Duodenal mucosa (tissue), 2 donors: ENCODE data around the gene LRRN4.

ENCODE experiments used
- H3K27ac ChIP-seq: one replicate; pipeline ENCODE4 v1.7.0; 2013; ENCODE audit warnings: low read depth, low read length
- H3K27me3 ChIP-seq, 2 donors: one replicate each; pipeline ENCODE4 v1.7.0; 2013; ENCODE audit warnings: low read length in 2 of 2, control low read depth in 1 of 2; ENCODE audit not compliant: insufficient read depth in 2 of 2, control insufficient read depth in 1 of 2
- H3K36me3 ChIP-seq, 2 donors: one replicate each; pipeline ENCODE4 v1.7.0; 2013; ENCODE audit warnings: low read length in 2 of 2, control low read depth in 1 of 2; ENCODE audit not compliant: insufficient read depth in 2 of 2, control insufficient read depth in 1 of 2
- H3K4me1 ChIP-seq, 2 donors: one replicate each; pipeline ENCODE4 v1.7.0; 2013; ENCODE audit warnings: low read length in 2 of 2, control low read depth in 1 of 2; ENCODE audit not compliant: insufficient read depth in 2 of 2, control insufficient read depth in 1 of 2
- H3K4me3 ChIP-seq, 2 donors: one replicate each; pipeline ENCODE4 v1.7.0; 2013; ENCODE audit warnings: low read length in 2 of 2, low read depth in 1 of 2
- H3K9ac ChIP-seq, 2 donors: one replicate each; pipeline ENCODE4 v1.7.0; 2013; ENCODE audit warnings: low read length in 2 of 2, low read depth in 1 of 2
- H3K9me3 ChIP-seq, 2 donors: one replicate each; pipeline ENCODE4 v1.7.0; 2013; ENCODE audit warnings: low read length in 2 of 2, control low read depth in 1 of 2; ENCODE audit not compliant: control insufficient read depth in 1 of 2

LRRN4 gene

GRCh38 chr20:6053776-6054688 is at the start of gene LRRN4:
LRRN4 (minus strand) TSS chr20:6054060; CDS start chr20:6052799, 1,261 bp downstream.
- no peaks in the 10 kb centered on the region for H3K36me3 ChIP-seq
- H3K9ac ChIP-seq, result no peak within 1 kb of the TSS
- H3K27ac ChIP-seq, result no peak within 1 kb of the TSS
- peaks cover 12 to 24% of the 10 kb centered on the region in 2 donors for H3K4me1 ChIP-seq
- H3K27me3 ChIP-seq, result peaks cover 18% of the 10 kb centered on the region in 2 donors
- no peaks in the 10 kb centered on the region for H3K9me3 ChIP-seq
- peak within 1 kb of the TSS in 1 of 2 donors; percentile 4 for H3K4me3 ChIP-seq

GRCh38 chr20:6103301-6103700 is 49.4 kb upstream of the LRRN4 start:
- no peaks in the 10 kb centered on the region for H3K27me3 ChIP-seq
- H3K36me3 ChIP-seq, result peaks cover 0 to 16% of the 10 kb centered on the region in 2 donors
- no peak overlapping the region for H3K4me3 ChIP-seq
- peaks cover 3 to 22% of the 10 kb centered on the region in 2 donors for H3K4me1 ChIP-seq
- H3K27ac ChIP-seq, result no peak overlapping the region
- no peak overlapping the region for H3K9ac ChIP-seq
- no peaks in the 10 kb centered on the region for H3K9me3 ChIP-seq

- H3K4me3 ChIP-seq, result no peak overlapping the region
- H3K9me3 ChIP-seq, result no peaks in the 10 kb centered on the region
- peaks cover 3 to 24% of the 10 kb centered on the region in 2 donors for H3K4me1 ChIP-seq
- H3K27ac ChIP-seq, result no peak overlapping the region
- H3K9ac ChIP-seq, result no peak overlapping the region
- H3K27me3 ChIP-seq, result no peaks in the 10 kb centered on the region
- H3K36me3 ChIP-seq, result peaks cover 0 to 7% of the 10 kb centered on the region in 2 donors
Observed at GRCh38 chr20:6101346-6101745, 47.5 kb upstream of the LRRN4 start.

GRCh38 chr20:6100246-6100645 is 46.4 kb upstream of the LRRN4 start:
- H3K4me3 ChIP-seq, result no peak overlapping the region
- no peaks in the 10 kb centered on the region for H3K9me3 ChIP-seq
- peaks cover 0 to 2% of the 10 kb centered on the region in 2 donors for H3K36me3 ChIP-seq
- H3K27ac ChIP-seq, result no peak overlapping the region
- no peaks in the 10 kb centered on the region for H3K27me3 ChIP-seq
- no peak overlapping the region for H3K9ac ChIP-seq
- peaks cover 8 to 33% of the 10 kb centered on the region in 2 donors for H3K4me1 ChIP-seq

GRCh38 chr20:6099819-6100218 is 46.0 kb upstream of the LRRN4 start:
- Histone ChIP-seq H3K27me3 (no peaks in the 10 kb centered on the region), H3K36me3 (peaks cover 0 to 2% of the 10 kb centered on the region in 2 donors), H3K9me3 (no peaks in the 10 kb centered on the region), H3K4me3 (no peak overlapping the region), H3K9ac (no peak overlapping the region), H3K27ac (no peak overlapping the region), H3K4me1 (peaks cover 11 to 36% of the 10 kb centered on the region in 2 donors)

- H3K27ac ChIP-seq, result peak overlapping the region; percentile 11
- no peaks in the 10 kb centered on the region for H3K36me3 ChIP-seq
- no peak overlapping the region for H3K4me3 ChIP-seq
- H3K9ac ChIP-seq, result peak overlapping the region in 1 of 2 donors; percentile 40
- H3K4me1 ChIP-seq, result peaks cover 15 to 34% of the 10 kb centered on the region in 2 donors
- no peaks in the 10 kb centered on the region for H3K9me3 ChIP-seq
- no peaks in the 10 kb centered on the region for H3K27me3 ChIP-seq
Observed at GRCh38 chr20:6095409-6095808, 41.5 kb upstream of the LRRN4 start.

- H3K4me1 ChIP-seq, result peaks cover 15 to 34% of the 10 kb centered on the region in 2 donors
- peak overlapping the region in 1 of 2 donors; percentile 40 for H3K9ac ChIP-seq
- H3K27ac ChIP-seq, result peak overlapping the region; percentile 76
- H3K4me3 ChIP-seq, result no peak overlapping the region
- H3K9me3 ChIP-seq, result no peaks in the 10 kb centered on the region
- H3K36me3 ChIP-seq, result peaks cover 0 to under 1% of the 10 kb centered on the region in 2 donors
- no peaks in the 10 kb centered on the region for H3K27me3 ChIP-seq
Observed at GRCh38 chr20:6094565-6094964, 40.7 kb upstream of the LRRN4 start.

GRCh38 chr20:6094063-6094462 is 40.2 kb upstream of the LRRN4 start:
- H3K27ac ChIP-seq, result no peak overlapping the region
- no peaks in the 10 kb centered on the region for H3K9me3 ChIP-seq
- peaks cover 15 to 34% of the 10 kb centered on the region in 2 donors for H3K4me1 ChIP-seq
- no peak overlapping the region for H3K9ac ChIP-seq
- H3K36me3 ChIP-seq, result peaks cover 4 to 5% of the 10 kb centered on the region in 2 donors
- H3K4me3 ChIP-seq, result no peak overlapping the region
- no peaks in the 10 kb centered on the region for H3K27me3 ChIP-seq

- H3K9me3 ChIP-seq, result no peaks in the 10 kb centered on the region
- H3K4me3 ChIP-seq, result no peak overlapping the region
- no peaks in the 10 kb centered on the region for H3K27me3 ChIP-seq
- H3K36me3 ChIP-seq, result peaks cover 4 to 13% of the 10 kb centered on the region in 2 donors
- peaks cover 15 to 34% of the 10 kb centered on the region in 2 donors for H3K4me1 ChIP-seq
- no peak overlapping the region for H3K9ac ChIP-seq
- no peak overlapping the region for H3K27ac ChIP-seq
Observed at GRCh38 chr20:6091661-6092060, 37.8 kb upstream of the LRRN4 start.

- Histone ChIP-seq H3K36me3 (peaks cover 19 to 44% of the 10 kb centered on the region in 2 donors), H3K9me3 (no peaks in the 10 kb centered on the region), H3K27me3 (no peaks in the 10 kb centered on the region), H3K9ac (no peak overlapping the region), H3K27ac (no peak overlapping the region), H3K4me1 (no peaks in the 10 kb centered on the region), H3K4me3 (no peak overlapping the region)
Observed at GRCh38 chr20:6086868-6087267, 33.0 kb upstream of the LRRN4 start.
